Ovary (tissue), 9 donors: ENCODE results near the gene BST1. TPM values are rescaled to one million over a fixed set of nuclear protein-coding genes. Genes with fewer than 3 reads are reported as not detected.

Experiments
- DNase-seq, 5 donors: peaks; one replicate each; pipeline ENCODE4 v3.0.0-alpha.2; 2019 to 2020
- H3K27ac ChIP-seq, 2 donors: fragments of 200-600 bp; one replicate each; pipeline versions ENCODE4 v1.5.1 to v1.8.0; 2019 to 2022
- H3K27me3 ChIP-seq: fragments of 200-600 bp; one replicate; pipeline ENCODE4 v1.8.0; 2022
- H3K36me3 ChIP-seq: fragments of 200-600 bp; sonication (generic); one replicate; pipeline ENCODE4 v1.5.1; 2019
- H3K4me1 ChIP-seq: one replicate; pipeline ENCODE4 v1.8.1; 2013; ENCODE audit warnings: mild to moderate bottlenecking, moderate library complexity; ENCODE audit not compliant: insufficient read depth
- H3K4me3 ChIP-seq: fragments of 200-600 bp; sonication (generic); one replicate; pipeline ENCODE4 v1.5.1; 2017
- H3K9me3 ChIP-seq, 2 donors: fragments of 200-600 bp in 1 of 2; sonication (generic) in 1 of 2; one replicate each; pipeline versions ENCODE4 v1.5.1 to v1.8.1; 2013 to 2019; ENCODE audit warnings: mild to moderate bottlenecking in 1 of 2, moderate library complexity in 1 of 2
- EP300 ChIP-seq: sonication (generic); formaldehyde crosslinking; IDR thresholded peaks from one replicate; pipeline ENCODE4 v1.6.1; 2017; ENCODE audit warnings: antibody characterized with exemption
- POLR2A ChIP-seq: fragments of 450-650 bp; IDR thresholded peaks from one replicate; pipeline ENCODE4 v1.6.1; 2017; ENCODE audit warnings: antibody characterized with exemption, mild to moderate bottlenecking, moderate library complexity
- WGBS, 3 donors: extraction: QIAGEN DNeasy Blood & Tissue Kit in 1 of 3; methylation state at CpG; one replicate each; pipeline versions ENCODE4 v1.1.5 to v1.1.7; 2013 to 2017; 5-methylcytosine and 5-hydroxymethylcytosine counted together
- intact Hi-C, 4 donors: fragments of 100-400 bp; cut with DNase I; formaldehyde crosslinking; loops; one replicate each; pipeline versions ENCODE4 v1.11.0 to v1.15.1; 2022 to 2023
- polyA plus RNA-seq, 2 donors: library from polyadenylated mRNA; stranded (reverse); fragments of 200-250 nt in 1 of 2; fragments of 350-450 nt in 1 of 2; fragmentation: Illumina TruSeq in 1 of 2; extraction: RNeasy Lipid Tissue Mini Kit (QIAGEN cat#74804) in 1 of 2; gene quantifications; one replicate each; pipeline ENCODE4 v1.2.3, GENCODE V29; 2013 to 2014
- total RNA-seq, 7 donors: library from RNA; depleted of rRNA in 2 of 7; stranded (reverse); fragments of >200 nt in 2 of 7; fragmentation: NEBNext Ultra II Directional in 3 of 7; extraction: Animal tissue kit (Norgen Biotek cat#: 25700) in 3 of 7; gene quantifications; one replicate each; pipeline versions ENCODE4 v1.1.0 to v1.2.4, GENCODE V29; 2016 to 2023
- TF ChIP-seq, protein P1 (sequence below), 3 donors: fragments of 450-650 bp in 2 of 3; fragments of 200-600 bp in 1 of 3; IDR thresholded peaks; one replicate each; pipeline versions ENCODE4 v1.5.1 to v1.8.0; 2016 to 2022; ENCODE audit warnings: antibody characterized with exemption in 3 of 3, mild to moderate bottlenecking in 1 of 3
- donor health status: DM: no; HTN: no; CAD: no; lungs with moderate emphysema.
- donor health status: DM: no; HTN: no; CAD: no.
- donor health status: Bipolar disorder and iron deficiency.
- donor health status: DM: yes; HTN: yes; CAD: no.
- donor health status: DM: no; HTN: no; CAD: no.
- donor health status: DM: yes; HTN: yes; CAD: no.

BST1 gene
- total and polyA plus RNA-seq, 9 donors: 5.6 to 18.5 (median 7.5) TPM

DNA sequence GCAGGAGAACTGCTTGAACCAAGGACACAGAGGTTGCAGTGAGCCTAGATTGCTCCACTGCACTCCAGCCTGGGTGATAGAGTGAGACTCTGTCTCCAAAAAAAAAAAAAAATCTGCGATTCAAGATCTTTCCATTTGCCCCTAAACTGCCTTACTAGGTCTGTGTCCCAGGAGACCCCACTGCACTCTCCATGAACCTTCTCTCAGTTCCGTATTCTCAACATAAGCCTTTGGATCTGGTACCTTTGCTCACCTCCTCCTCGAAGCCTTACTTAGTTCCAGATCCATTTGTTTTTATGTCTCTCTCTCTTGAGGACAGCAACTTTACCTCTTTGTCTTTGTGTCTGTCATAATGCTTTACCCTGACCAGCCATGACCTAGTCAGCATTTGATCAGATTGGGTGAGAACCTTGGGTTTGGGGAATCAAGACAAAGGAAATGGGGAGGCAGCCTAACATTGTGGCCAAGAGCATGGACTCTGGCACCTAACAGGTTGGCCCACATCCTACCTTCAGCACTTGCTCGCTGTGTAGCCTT lies 33.7 kb downstream of the BST1 start:
- no peaks in the 10 kb centered on the region for H3K9me3 ChIP-seq
- 72 to 83% (median 73%) methylated on average over 4 of the region's 4 CpGs for whole genome bisulfite sequencing, 3 donors
- H3K27ac ChIP-seq: no peak overlapping the region
- intact Hi-C loops: no loop called here
- no peaks in the 10 kb centered on the region for H3K4me1 ChIP-seq
- no peaks in the 10 kb centered on the region for H3K27me3 ChIP-seq
- H3K4me3 ChIP-seq: no peak overlapping the region
- TF ChIP-seq, protein P1, sequence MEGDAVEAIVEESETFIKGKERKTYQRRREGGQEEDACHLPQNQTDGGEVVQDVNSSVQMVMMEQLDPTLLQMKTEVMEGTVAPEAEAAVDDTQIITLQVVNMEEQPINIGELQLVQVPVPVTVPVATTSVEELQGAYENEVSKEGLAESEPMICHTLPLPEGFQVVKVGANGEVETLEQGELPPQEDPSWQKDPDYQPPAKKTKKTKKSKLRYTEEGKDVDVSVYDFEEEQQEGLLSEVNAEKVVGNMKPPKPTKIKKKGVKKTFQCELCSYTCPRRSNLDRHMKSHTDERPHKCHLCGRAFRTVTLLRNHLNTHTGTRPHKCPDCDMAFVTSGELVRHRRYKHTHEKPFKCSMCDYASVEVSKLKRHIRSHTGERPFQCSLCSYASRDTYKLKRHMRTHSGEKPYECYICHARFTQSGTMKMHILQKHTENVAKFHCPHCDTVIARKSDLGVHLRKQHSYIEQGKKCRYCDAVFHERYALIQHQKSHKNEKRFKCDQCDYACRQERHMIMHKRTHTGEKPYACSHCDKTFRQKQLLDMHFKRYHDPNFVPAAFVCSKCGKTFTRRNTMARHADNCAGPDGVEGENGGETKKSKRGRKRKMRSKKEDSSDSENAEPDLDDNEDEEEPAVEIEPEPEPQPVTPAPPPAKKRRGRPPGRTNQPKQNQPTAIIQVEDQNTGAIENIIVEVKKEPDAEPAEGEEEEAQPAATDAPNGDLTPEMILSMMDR (IDR thresholded peaks at IDR 0.05): no peak
- TF ChIP-seq POLR2A (no peak), EP300 (no peak)
- H3K36me3 ChIP-seq: no peaks in the 10 kb centered on the region
- no peak for DNase-seq

DNA sequence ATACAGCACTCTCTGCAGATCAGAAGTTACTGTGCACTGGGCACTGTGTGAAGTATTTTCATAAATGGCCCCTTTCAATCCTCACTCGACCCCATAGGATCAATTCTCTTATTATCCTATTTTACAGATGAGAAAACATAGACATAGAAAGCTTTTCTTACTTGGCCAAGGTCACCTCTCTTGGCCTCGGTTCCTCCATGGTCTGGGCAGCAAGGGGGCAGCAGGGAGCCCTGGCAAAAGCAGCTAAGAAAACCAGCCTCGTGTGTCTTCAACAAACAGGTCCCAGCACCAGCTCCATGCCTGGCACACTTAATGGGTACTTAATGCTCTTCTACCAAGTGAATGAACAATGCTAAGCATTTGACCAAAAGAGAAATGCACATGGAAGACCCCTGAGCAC lies 34.4 kb downstream of the BST1 start:
- intact Hi-C loops: no loop called here
- Histone ChIP-seq H3K4me1 (no peaks in the 10 kb centered on the region), H3K4me3 (no peak overlapping the region), H3K36me3 (no peaks in the 10 kb centered on the region), H3K27me3 (no peaks in the 10 kb centered on the region), H3K27ac (no peak overlapping the region), H3K9me3 (no peaks in the 10 kb centered on the region)
- no peak for DNase-seq
- WGBS, 3 donors: 63 to 71% (median 67%) methylated on average over 3 of the region's 3 CpGs
- no peak for TF ChIP-seq EP300
- TF ChIP-seq POLR2A: no peak

DNA sequence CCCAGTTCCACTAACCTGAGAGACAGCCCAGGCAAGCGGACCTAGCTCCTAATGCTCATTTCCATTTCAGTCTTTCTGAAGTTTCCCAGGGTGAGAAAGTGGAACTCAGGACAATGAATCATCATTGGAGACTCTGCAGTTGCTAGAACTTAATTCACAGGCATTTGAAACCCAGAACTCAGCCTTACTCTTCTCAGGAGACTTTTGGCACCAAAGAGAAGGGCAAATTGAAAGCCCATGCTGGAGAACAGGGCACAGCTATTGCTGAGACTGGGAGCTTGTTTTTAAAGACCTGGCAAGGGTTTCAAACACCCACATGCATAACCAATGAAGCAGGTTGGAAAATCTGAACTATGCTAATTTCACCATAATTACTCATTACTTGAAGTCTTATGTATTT lies 36.0 kb downstream of the BST1 start:
- no peaks in the 10 kb centered on the region for H3K36me3 ChIP-seq
- no peak overlapping the region for H3K4me3 ChIP-seq
- no peaks in the 10 kb centered on the region for H3K27me3 ChIP-seq
- TF ChIP-seq EP300 (no peak), POLR2A (no peak)
- TF ChIP-seq, protein P1 (IDR thresholded peaks at IDR 0.05): no peak
- intact Hi-C loops: no loop called here
- no peak overlapping the region for H3K27ac ChIP-seq
- H3K4me1 ChIP-seq: no peaks in the 10 kb centered on the region
- DNase-seq: no peak
- H3K9me3 ChIP-seq: no peaks in the 10 kb centered on the region
- WGBS, 3 donors: 83 to 93% (median 90%) methylated on average over 1 of the region's 1 CpG

DNA sequence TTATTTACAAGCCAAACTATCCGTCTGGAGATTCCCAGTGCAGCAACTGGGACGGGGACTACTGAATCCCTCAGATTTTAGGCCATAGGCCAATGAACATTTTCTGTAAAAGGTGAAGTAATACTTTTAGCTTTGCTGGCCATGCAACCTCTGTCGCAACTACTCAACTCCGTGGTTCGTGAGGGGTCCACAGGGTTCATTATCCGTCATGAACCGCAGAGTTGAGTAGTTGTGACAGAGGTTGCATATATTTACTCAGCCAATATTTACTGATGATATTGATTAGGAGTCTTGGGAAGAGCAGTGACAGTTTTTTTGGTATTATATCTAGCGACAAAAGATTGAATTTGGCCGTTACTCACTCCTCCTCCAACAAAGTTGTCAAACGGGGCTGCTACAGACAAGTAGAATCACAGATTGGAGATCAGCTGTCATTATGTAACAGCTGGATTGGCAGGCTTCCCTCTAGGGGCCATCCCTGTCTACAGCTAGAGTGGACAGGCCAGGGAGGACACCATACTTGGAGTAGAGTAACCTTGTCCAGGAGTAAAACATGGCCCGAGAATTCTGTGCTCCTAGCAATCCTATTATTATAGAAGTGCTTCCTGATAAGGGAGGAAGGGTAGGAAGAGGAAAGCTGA lies 38.0 kb downstream of the BST1 start:
- Histone ChIP-seq H3K4me1 (no peaks in the 10 kb centered on the region), H3K36me3 (no peaks in the 10 kb centered on the region), H3K9me3 (no peaks in the 10 kb centered on the region), H3K27ac (no peak overlapping the region), H3K4me3 (no peak overlapping the region), H3K27me3 (no peaks in the 10 kb centered on the region)
- TF ChIP-seq EP300 (no peak), POLR2A (no peak)
- TF ChIP-seq, protein P1 (IDR thresholded peaks at IDR 0.05): no peak
- intact Hi-C loops: no loop called here
- no peak for DNase-seq
- 65 to 83% (median 81%) methylated on average over 11 of the region's 11 CpGs for WGBS, 3 donors

DNA sequence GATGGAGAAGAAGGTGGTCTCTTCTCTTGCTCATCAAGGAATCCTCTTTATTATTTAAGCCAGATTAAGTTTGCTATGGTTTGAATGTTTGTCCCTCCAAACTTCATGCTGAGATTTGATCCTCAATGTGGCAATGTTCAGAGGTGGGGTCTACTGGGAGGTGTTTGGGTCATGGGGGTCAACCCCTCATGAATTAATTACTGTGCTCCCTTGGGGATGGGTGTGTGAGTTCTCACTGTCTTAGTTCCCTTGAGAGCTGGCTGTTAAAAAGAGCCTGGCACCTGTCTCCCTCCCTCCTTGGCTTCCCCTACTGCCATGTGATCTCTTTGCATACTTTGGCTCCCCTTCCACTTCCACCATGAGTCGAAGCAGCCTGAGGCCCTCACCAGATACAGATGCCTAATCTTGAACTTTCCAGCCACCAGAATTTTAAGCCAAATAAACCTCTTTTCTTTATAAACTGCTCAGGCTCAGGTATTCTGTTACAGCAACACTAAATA lies 39.3 kb downstream of the BST1 start:
- Histone ChIP-seq H3K27ac (no peak overlapping the region), H3K4me3 (no peak overlapping the region), H3K4me1 (no peaks in the 10 kb centered on the region), H3K9me3 (no peaks in the 10 kb centered on the region), H3K27me3 (no peaks in the 10 kb centered on the region), H3K36me3 (no peaks in the 10 kb centered on the region)
- TF ChIP-seq EP300 (no peak), POLR2A (no peak)
- TF ChIP-seq, protein P1 (IDR thresholded peaks at IDR 0.05): no peak
- WGBS, 3 donors: 53 to 69% (median 64%) methylated on average over 1 of the region's 1 CpG
- DNase-seq: no peak
- intact Hi-C loops: no loop called here
